Measurements from ENCODE around the gene PNLIPRP1. TPM values are rescaled to one million over a fixed set of nuclear protein-coding genes. Genes with fewer than 3 reads are reported as not detected.
A peak's percentile ranks its signal among the peaks of the same experiment; 100 is the strongest.

The PNLIPRP1 gene
- total and polyA plus RNA-seq, 4 donors = 0.94 to 1.5 (median 1.2) TPM

DNA sequence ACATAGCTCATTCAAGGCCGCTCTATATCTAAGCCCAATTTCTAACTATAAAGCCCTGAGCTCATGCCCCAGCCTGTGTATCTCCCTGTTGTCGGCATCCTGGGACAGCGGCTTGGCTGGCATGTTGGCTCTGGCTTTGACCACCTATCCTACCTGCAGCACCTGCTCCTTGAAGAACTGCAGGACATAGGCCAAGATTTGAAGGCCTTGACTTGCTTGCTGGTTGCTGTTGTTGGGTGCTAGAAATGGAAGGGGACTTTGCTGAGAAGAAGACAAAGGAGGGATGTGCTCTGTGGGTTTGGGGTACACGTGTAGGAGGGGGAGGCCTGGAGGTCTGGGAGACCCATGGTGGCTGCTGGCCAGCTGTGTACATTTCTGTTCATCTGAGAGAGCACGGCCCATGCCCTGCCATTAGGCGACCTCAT lies 41.1 kb downstream of the PNLIPRP1 start:
- Histone ChIP-seq H3K9me3 (ENCODE audit: control insufficient read depth, low read length) (no peaks in the 10 kb centered on the region), H3K4me3 (ENCODE audit: low read length in 2 of 2) (no peak overlapping the region), H3K27ac (ENCODE audit: low read depth in 1 of 2, low read length in 2 of 2) (no peak overlapping the region), H3K36me3 (ENCODE audit: control insufficient read depth in 1 of 2, insufficient read depth in 2 of 2, low read length in 1 of 2) (no peaks in the 10 kb centered on the region), H3K27me3 (ENCODE audit: control insufficient read depth in 1 of 2, insufficient read depth in 2 of 2, low read length in 1 of 2) (no peaks in the 10 kb centered on the region), H3K4me1 (ENCODE audit: control insufficient read depth in 1 of 2, insufficient read depth in 2 of 2, low read length in 2 of 2) (no peaks in the 10 kb centered on the region)
- DNase-seq (no peak), ATAC-seq (ENCODE audit: low FRiP score) (no peak)
- WGBS, 2 donors = 89 to 90% methylated on average over 6 of the region's 6 CpGs
- intact Hi-C loops (cut with DNase I) = no loop called here

DNA sequence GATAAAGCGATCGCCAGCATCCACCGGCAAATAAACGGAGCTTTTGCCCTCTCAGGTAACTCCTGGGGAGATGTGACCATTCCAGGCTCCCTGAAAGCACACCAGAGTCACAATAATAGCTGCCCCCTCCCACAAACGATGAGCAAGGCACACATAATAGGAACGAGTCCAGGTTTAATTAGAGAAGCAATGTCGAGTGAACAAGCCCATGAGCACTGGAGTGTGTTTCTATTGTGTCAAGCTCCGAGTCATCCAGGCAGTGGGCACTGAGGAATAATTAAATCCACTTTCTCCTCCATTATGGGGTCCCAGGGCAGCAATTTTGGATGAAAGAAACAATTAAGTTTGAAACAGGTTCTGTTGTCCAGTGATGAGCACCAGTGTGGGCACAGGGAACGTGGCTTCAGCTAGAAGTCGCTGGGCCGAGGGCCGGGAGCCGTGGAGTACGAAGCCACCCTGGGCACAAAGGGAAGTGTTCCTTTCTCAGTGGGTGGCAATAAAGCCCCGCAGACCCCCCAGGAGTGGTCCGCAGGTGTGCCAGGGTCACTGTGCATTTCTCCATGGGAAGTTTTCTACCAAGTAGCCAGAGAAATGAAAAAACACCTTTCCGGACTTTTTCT lies 41.9 kb downstream of the PNLIPRP1 start:
- intact Hi-C loops (cut with DNase I) = no loop called here
- no peaks in the 10 kb centered on the region for H3K36me3 ChIP-seq (ENCODE audit: control insufficient read depth in 1 of 2, insufficient read depth in 2 of 2, low read length in 1 of 2)
- no peak overlapping the region for H3K4me3 ChIP-seq (ENCODE audit: low read length in 2 of 2)
- DNase-seq (no peak), ATAC-seq (ENCODE audit: low FRiP score) (no peak)
- no peaks in the 10 kb centered on the region for H3K27me3 ChIP-seq (ENCODE audit: control insufficient read depth in 1 of 2, insufficient read depth in 2 of 2, low read length in 1 of 2)
- H3K9me3 ChIP-seq (ENCODE audit: control insufficient read depth, low read length) = no peaks in the 10 kb centered on the region
- 91 to 93% methylated on average over 17 of the region's 17 CpGs for WGBS, 2 donors
- H3K4me1 ChIP-seq (ENCODE audit: control insufficient read depth in 1 of 2, insufficient read depth in 2 of 2, low read length in 2 of 2) = no peaks in the 10 kb centered on the region
- no peak overlapping the region for H3K27ac ChIP-seq (ENCODE audit: low read depth in 1 of 2, low read length in 2 of 2)

DNA sequence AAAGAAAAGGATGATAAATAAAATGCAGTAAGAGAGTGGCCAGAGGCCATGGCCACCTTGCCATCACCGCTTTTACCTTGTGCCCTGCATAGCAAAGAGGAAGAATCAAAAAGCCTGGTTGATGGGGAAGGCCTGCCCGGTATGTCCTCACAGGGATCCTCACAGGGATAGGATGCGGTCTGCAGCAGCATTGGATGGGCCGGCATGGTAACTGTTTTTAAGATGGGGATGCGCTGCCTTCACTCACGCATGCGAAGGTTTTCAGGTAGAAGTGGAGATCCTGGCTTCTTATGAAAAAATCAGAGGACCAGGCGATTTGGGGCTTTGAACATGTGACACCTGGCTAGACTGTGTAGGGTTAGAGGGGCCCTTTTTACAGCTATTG lies 42.4 kb downstream of the PNLIPRP1 start:
- ATAC-seq (ENCODE audit: low FRiP score) (no peak), DNase-seq (no peak)
- Histone ChIP-seq H3K36me3 (ENCODE audit: control insufficient read depth in 1 of 2, insufficient read depth in 2 of 2, low read length in 1 of 2) (no peaks in the 10 kb centered on the region), H3K27me3 (ENCODE audit: control insufficient read depth in 1 of 2, insufficient read depth in 2 of 2, low read length in 1 of 2) (no peaks in the 10 kb centered on the region), H3K4me1 (ENCODE audit: control insufficient read depth in 1 of 2, insufficient read depth in 2 of 2, low read length in 2 of 2) (no peaks in the 10 kb centered on the region), H3K27ac (ENCODE audit: low read depth in 1 of 2, low read length in 2 of 2) (no peak overlapping the region), H3K4me3 (ENCODE audit: low read length in 2 of 2) (no peak overlapping the region), H3K9me3 (ENCODE audit: control insufficient read depth, low read length) (no peaks in the 10 kb centered on the region)
- WGBS, 2 donors = 97 to 99% methylated on average over 8 of the region's 8 CpGs
- intact Hi-C loops (cut with DNase I) = no loop called here

DNA sequence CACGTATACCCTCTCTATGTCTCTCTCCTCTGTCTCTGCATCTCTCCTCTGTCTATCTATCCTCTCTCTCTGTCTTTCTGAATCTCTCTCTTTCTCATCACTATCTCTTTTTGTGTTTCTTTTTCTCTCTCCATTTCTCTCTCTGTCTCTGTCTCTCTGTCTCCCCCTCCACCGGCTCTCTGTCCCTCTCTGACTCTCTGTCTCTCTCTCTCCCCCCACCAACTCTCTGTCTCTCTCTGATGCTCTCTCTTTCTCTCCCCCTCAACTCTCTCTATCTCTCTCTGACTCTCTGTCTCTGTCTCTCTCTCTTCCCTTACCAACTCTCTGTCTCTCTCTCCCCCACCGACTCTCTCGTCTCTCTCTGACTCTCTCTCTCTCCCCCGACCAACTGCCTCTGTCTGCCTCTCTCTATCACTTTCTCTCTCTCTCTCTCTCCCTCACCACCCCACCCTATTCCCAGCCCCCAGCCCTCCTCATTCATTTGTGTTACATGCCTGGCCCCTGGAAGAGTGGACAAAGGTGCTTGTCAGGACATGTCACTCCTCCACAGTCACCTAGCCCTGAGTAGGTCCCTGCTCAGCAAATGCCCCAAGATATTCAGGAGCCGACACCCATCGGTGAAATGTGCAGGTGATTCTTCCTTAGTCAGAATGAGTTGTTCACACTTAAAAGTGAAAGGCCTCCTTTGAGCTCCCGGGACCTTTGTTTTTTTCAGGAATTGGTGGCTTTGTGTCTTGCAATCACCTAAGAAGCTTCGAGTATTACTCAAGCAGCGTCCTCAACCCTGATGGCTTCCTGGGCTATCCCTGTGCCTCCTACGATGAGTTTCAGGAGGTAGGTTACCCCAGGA lies 43.6 kb downstream of the PNLIPRP1 start:
- no peak for DNase-seq
- Histone ChIP-seq H3K4me3 (ENCODE audit: low read length in 2 of 2) (no peak overlapping the region), H3K27ac (ENCODE audit: low read depth in 1 of 2, low read length in 2 of 2) (no peak overlapping the region), H3K36me3 (ENCODE audit: control insufficient read depth in 1 of 2, insufficient read depth in 2 of 2, low read length in 1 of 2) (no peaks in the 10 kb centered on the region), H3K4me1 (ENCODE audit: control insufficient read depth in 1 of 2, insufficient read depth in 2 of 2, low read length in 2 of 2) (no peaks in the 10 kb centered on the region), H3K27me3 (ENCODE audit: control insufficient read depth in 1 of 2, insufficient read depth in 2 of 2, low read length in 1 of 2) (no peaks in the 10 kb centered on the region), H3K9me3 (ENCODE audit: control insufficient read depth, low read length) (no peaks in the 10 kb centered on the region)
- 81 to 83% methylated on average over 11 of the region's 11 CpGs for WGBS, 2 donors
- intact Hi-C loops (cut with DNase I) = no loop called here
- no peak for ATAC-seq (ENCODE audit: low FRiP score)

DNA sequence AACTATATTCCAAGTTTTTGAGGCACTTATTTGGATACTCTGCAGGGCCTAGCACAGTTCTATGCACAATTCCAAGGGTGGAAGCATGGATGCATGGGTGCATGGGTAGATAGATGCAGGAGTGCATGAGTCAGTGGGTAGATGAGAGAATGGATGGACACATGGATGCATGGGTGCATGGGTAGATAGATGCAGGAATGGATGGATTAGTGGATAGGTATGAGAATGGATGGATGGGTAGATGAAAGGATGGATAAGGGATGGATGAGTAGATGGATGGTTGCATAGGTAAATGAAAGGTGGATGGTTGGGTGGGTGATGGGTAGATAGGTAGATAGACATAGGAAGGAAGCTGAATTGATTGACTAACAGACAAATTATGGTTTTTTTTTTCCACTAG lies 45.6 kb downstream of the PNLIPRP1 start:
- H3K36me3 ChIP-seq (ENCODE audit: control insufficient read depth in 1 of 2, insufficient read depth in 2 of 2, low read length in 1 of 2) = no peaks in the 10 kb centered on the region
- no peaks in the 10 kb centered on the region for H3K4me1 ChIP-seq (ENCODE audit: control insufficient read depth in 1 of 2, insufficient read depth in 2 of 2, low read length in 2 of 2)
- H3K27me3 ChIP-seq (ENCODE audit: control insufficient read depth in 1 of 2, insufficient read depth in 2 of 2, low read length in 1 of 2) = no peaks in the 10 kb centered on the region
- ATAC-seq (ENCODE audit: low FRiP score) (peak; percentile 7), DNase-seq (no peak)
- intact Hi-C loops (cut with DNase I) = no loop called here
- H3K4me3 ChIP-seq (ENCODE audit: low read length in 2 of 2) = no peak overlapping the region
- H3K9me3 ChIP-seq (ENCODE audit: control insufficient read depth, low read length) = peaks cover under 1% of the 10 kb centered on the region
- H3K27ac ChIP-seq (ENCODE audit: low read depth in 1 of 2, low read length in 2 of 2) = no peak overlapping the region

DNA sequence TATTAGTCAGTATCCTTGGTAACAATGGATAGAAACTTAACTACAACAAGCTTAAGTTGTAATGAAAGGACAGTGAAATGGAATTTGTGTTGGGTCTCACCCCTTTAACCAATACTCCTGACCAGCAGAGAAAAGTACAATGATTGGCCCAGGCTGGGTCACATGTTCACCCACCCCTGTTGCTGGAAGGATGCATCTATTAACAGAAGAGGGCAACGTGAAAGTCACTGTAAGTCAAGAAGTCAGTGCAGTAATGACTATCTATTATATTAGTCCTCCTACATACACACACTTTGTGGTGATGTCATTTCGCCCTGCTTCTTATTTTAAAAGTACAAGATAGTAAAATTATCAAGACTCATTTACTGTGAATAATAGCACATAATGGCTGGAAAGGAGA lies 46.2 kb downstream of the PNLIPRP1 start:
- ATAC-seq (ENCODE audit: low FRiP score) (no peak), DNase-seq (no peak)
- H3K4me1 ChIP-seq (ENCODE audit: control insufficient read depth in 1 of 2, insufficient read depth in 2 of 2, low read length in 2 of 2) = no peaks in the 10 kb centered on the region
- intact Hi-C loops (cut with DNase I) = no loop called here
- H3K27ac ChIP-seq (ENCODE audit: low read depth in 1 of 2, low read length in 2 of 2) = no peak overlapping the region
- no peaks in the 10 kb centered on the region for H3K36me3 ChIP-seq (ENCODE audit: control insufficient read depth in 1 of 2, insufficient read depth in 2 of 2, low read length in 1 of 2)
- H3K9me3 ChIP-seq (ENCODE audit: control insufficient read depth, low read length) = peaks cover 2% of the 10 kb centered on the region
- no peak overlapping the region for H3K4me3 ChIP-seq (ENCODE audit: low read length in 2 of 2)
- WGBS, 2 donors = 40 to 45% methylated on average over 2 of the region's 2 CpGs
- no peaks in the 10 kb centered on the region for H3K27me3 ChIP-seq (ENCODE audit: control insufficient read depth in 1 of 2, insufficient read depth in 2 of 2, low read length in 1 of 2)

DNA sequence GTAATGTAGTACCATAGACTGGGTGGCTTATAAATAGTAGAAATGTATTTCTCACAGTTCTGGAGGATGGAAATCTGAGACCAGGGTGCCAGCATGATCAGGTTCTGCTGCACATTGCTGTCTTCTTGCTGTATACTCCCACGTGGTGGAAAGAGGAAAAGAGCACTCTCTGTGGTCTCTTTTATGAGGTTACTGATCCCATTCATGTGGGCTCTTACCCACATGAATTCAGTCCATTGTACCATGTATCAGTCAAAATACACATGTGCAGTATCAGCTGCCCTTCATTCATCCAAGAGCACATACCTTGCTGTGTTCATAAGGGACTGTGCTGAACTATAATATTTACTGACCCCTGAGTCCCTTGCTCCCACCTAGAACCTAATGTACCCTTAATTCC lies 47.1 kb downstream of the PNLIPRP1 start:
- Histone ChIP-seq H3K9me3 (ENCODE audit: control insufficient read depth, low read length) (peaks cover 2% of the 10 kb centered on the region), H3K27me3 (ENCODE audit: control insufficient read depth in 1 of 2, insufficient read depth in 2 of 2, low read length in 1 of 2) (no peaks in the 10 kb centered on the region), H3K4me3 (ENCODE audit: low read length in 2 of 2) (no peak overlapping the region), H3K36me3 (ENCODE audit: control insufficient read depth in 1 of 2, insufficient read depth in 2 of 2, low read length in 1 of 2) (no peaks in the 10 kb centered on the region), H3K27ac (ENCODE audit: low read depth in 1 of 2, low read length in 2 of 2) (no peak overlapping the region), H3K4me1 (ENCODE audit: control insufficient read depth in 1 of 2, insufficient read depth in 2 of 2, low read length in 2 of 2) (no peaks in the 10 kb centered on the region)
- no peak for ATAC-seq (ENCODE audit: low FRiP score)
- 9 to 26% methylated on average over 1 of the region's 1 CpG for WGBS, 2 donors
- no peak for DNase-seq
- intact Hi-C loops (cut with DNase I) = no loop called here

DNA sequence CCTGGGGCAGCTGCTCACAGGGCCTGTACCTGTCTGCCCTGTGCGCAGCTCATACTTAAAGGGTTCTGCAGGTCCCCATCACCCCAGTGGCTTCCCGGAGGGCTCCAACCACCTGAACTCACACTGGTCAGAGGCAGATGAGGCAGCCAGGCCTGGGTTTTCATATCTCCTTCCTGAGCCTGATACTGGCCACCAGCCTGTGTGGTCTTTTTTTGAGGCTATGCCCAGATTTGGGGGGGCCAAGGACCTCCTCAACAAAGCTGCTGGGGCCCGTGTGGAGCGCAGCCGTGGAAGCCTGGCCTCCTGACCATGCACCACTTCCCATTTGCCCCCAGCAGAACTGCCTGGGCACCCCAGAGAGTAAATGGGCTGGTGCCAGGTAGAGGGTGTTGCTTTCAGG lies 55.7 kb downstream of the PNLIPRP1 start:
- intact Hi-C loops (cut with DNase I) = no loop called here

DNA sequence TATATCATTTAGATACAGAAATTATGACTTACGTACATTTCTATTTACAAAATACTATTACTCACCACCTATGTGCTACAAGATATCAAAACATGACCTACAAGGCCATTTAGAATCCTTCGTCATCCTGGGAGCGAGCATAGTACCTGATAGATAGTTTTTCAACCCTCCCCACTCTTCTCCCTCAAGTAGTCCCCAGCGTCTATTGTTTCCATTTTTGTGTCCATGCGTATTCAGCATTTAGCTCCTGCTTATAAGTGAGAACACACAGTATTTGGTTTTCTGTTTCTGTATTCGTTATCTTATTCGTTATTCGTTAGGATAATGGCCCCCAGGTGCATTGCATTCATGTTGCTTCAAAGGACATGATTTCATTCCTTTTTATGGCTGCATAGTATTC lies 58.1 kb downstream of the PNLIPRP1 start:
- no peaks in the 10 kb centered on the region for H3K27me3 ChIP-seq (ENCODE audit: control insufficient read depth in 1 of 2, insufficient read depth in 2 of 2, low read length in 1 of 2)
- H3K27ac ChIP-seq (ENCODE audit: low read depth in 1 of 2, low read length in 2 of 2) = no peak overlapping the region
- H3K36me3 ChIP-seq (ENCODE audit: control insufficient read depth in 1 of 2, insufficient read depth in 2 of 2, low read length in 1 of 2) = no peaks in the 10 kb centered on the region
- H3K4me1 ChIP-seq (ENCODE audit: control insufficient read depth in 1 of 2, insufficient read depth in 2 of 2, low read length in 2 of 2) = no peaks in the 10 kb centered on the region
- DNase-seq (no peak), ATAC-seq (ENCODE audit: low FRiP score) (no peak)
- intact Hi-C loops (cut with DNase I) = no loop called here
- WGBS, 2 donors = 86 to 89% methylated on average over 8 of the region's 8 CpGs
- H3K9me3 ChIP-seq (ENCODE audit: control insufficient read depth, low read length) = no peaks in the 10 kb centered on the region
- H3K4me3 ChIP-seq (ENCODE audit: low read length in 2 of 2) = no peak overlapping the region

More for the DNA sequence above, 55.7 kb downstream of the PNLIPRP1 start:
- Histone ChIP-seq H3K4me1 (ENCODE audit: control insufficient read depth in 1 of 2, insufficient read depth in 2 of 2, low read length in 2 of 2) (no peaks in the 10 kb centered on the region), H3K4me3 (ENCODE audit: low read length in 2 of 2) (no peak overlapping the region), H3K27me3 (ENCODE audit: control insufficient read depth in 1 of 2, insufficient read depth in 2 of 2, low read length in 1 of 2) (no peaks in the 10 kb centered on the region), H3K36me3 (ENCODE audit: control insufficient read depth in 1 of 2, insufficient read depth in 2 of 2, low read length in 1 of 2) (no peaks in the 10 kb centered on the region), H3K27ac (ENCODE audit: low read depth in 1 of 2, low read length in 2 of 2) (no peak overlapping the region), H3K9me3 (ENCODE audit: control insufficient read depth, low read length) (no peaks in the 10 kb centered on the region)
- DNase-seq = no peak
- 94 to 95% methylated on average over 5 of the region's 5 CpGs for WGBS, 2 donors
- no peak for ATAC-seq (ENCODE audit: low FRiP score)

Data from aorta (tissue), 5 donors.